ENCODE measurements around the gene SMYD1. TPM values are rescaled to one million over a fixed set of nuclear protein-coding genes. Genes with fewer than 3 reads are reported as not detected.

The SMYD1 gene
- total RNA-seq, 1 experiment from 2014 or later, result not detected

DNA sequence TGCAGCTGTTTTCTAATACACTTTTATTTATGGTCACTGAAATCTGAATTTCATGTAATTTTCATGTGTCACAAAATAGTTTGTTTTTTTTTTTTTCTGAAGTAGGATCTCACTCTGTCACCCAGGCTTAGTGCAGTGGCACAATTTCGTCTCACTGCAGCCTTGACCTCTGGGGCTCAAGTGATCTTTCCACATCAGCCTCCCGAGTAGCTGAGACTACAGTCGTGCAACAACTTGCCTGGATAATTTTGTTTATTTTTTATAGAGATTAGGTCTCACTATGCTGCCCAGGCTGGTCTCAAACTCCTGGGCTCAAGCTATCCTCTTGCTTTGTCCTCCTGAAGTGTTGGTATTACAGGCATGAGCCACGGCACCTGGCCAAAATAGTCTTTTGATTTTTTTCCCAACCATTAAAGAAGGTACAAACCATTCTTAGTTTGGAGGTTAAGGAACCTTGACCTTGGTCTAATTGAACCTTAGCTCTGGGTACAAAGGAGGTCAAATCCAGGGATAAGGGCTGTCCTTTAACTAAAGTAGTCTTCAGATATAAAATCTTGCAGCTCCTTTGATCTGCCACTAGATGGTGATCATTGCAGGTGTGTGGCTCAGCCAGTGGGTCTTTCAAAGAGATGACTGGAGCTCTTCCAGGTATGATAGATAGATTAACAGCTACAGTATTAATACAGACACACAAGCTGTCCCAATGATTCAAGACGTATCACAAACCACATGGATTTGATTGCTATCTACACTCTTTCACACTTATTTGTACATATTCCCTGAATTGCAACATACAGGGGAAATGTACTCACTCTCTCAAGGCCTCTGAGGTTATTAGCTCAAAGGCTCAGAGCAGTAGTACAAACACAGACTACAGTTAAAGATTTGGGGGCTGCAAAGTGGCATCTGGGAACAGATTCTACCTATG is 7.4 kb upstream of the SMYD1 start:
- CTCF ChIA-PET, result interaction anchor here (0.5 to 2.4 kb wide), 10 partner anchors 94 to 394 kb away, joined by 3 to 43 read pairs (median 3); no protein-coding TSS in a partner anchor
- Histone ChIP-seq H3K9me3 (ENCODE audit: control insufficient read depth, insufficient read depth, low read depth, low read length) (no peaks in the 10 kb centered on the region), H3K4me1 (ENCODE audit: control insufficient read depth, insufficient read depth, low read length) (peaks cover 4% of the 10 kb centered on the region; the same call in 1 of the 2 replicates), H3K36me3 (ENCODE audit: control insufficient read depth, insufficient read depth, low read length) (no peaks in the 10 kb centered on the region), H3K27ac (ENCODE audit: low read length) (no peak overlapping the region), H3K4me3 (ENCODE audit: low read depth in 2 of 2, low read length in 2 of 2) (no peak overlapping the region), H3K27me3 (ENCODE audit: control insufficient read depth, insufficient read depth, low read length) (no peaks in the 10 kb centered on the region)
- no peak for TF ChIP-seq SIN3A (IDR thresholded peaks at IDR 0.05; ENCODE audit: borderline replicate concordance, insufficient read depth, low read depth, low read length)
- TF ChIP-seq, protein P1, sequence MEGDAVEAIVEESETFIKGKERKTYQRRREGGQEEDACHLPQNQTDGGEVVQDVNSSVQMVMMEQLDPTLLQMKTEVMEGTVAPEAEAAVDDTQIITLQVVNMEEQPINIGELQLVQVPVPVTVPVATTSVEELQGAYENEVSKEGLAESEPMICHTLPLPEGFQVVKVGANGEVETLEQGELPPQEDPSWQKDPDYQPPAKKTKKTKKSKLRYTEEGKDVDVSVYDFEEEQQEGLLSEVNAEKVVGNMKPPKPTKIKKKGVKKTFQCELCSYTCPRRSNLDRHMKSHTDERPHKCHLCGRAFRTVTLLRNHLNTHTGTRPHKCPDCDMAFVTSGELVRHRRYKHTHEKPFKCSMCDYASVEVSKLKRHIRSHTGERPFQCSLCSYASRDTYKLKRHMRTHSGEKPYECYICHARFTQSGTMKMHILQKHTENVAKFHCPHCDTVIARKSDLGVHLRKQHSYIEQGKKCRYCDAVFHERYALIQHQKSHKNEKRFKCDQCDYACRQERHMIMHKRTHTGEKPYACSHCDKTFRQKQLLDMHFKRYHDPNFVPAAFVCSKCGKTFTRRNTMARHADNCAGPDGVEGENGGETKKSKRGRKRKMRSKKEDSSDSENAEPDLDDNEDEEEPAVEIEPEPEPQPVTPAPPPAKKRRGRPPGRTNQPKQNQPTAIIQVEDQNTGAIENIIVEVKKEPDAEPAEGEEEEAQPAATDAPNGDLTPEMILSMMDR (IDR thresholded peaks at IDR 0.05), result peak; percentile 87
- peak; percentile 51; the same call in 1 of the 2 replicates for ATAC-seq
- in situ Hi-C loops (cut with HindIII; ENCODE audit: low pct_unique_long_range_greater_than_20kb, low sequenced_read_pairs) (no loop called here), intact Hi-C loops (cut with micrococcal nuclease; ENCODE audit: unreplicated experiment) (loop anchor here (1.0 kb wide), 2 partner anchors 100 to 127 kb away; no protein-coding TSS in a partner anchor)
- POLR2A ChIA-PET, result interaction anchor here (0.5 to 1.1 kb wide), 3 partner anchors 100 to 655 kb away, joined by 3 to 9 read pairs (median 4); no protein-coding TSS in a partner anchor
- BruUV-seq (replicated peaks), result no TSS peak
- no peak for DNase-seq (ENCODE audit: low read depth, low spot score)

DNA sequence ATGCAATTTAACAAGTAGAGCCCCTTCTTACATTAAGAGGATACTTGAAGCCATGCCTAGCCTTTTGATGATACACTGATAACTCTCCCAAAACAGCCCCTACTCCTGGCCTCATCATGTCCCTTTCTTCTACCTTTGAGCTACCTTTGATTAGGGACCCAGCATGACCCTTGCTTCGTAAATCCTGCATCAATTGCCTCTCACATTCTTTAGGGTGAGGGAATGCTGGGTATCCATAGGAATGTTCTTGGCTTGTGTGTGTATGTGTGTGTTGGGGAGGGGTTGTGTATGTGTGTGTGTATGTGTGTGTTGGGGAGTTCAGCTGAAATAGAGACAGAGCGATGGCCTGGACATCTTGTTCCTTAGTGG is 6.7 kb upstream of the SMYD1 start:
- ATAC-seq (no peak), DNase-seq (ENCODE audit: low read depth, low spot score) (no peak)
- H3K9me3 ChIP-seq (ENCODE audit: control insufficient read depth, insufficient read depth, low read depth, low read length), result no peaks in the 10 kb centered on the region
- in situ Hi-C loops (cut with HindIII; ENCODE audit: low pct_unique_long_range_greater_than_20kb, low sequenced_read_pairs) (no loop called here), intact Hi-C loops (cut with micrococcal nuclease; ENCODE audit: unreplicated experiment) (loop anchor here (1.0 kb wide), 2 partner anchors 99 to 126 kb away; no protein-coding TSS in a partner anchor)
- TF ChIP-seq, protein P1 (IDR thresholded peaks at IDR 0.05), result no peak
- TF ChIP-seq POLR2AphosphoS5 (IDR thresholded peaks at IDR 0.05; ENCODE audit: low read depth, low read length) (no peak), SIN3A (IDR thresholded peaks at IDR 0.05; ENCODE audit: borderline replicate concordance, insufficient read depth, low read depth, low read length) (no peak), TCF7L2 (IDR thresholded peaks at IDR 0.05; ENCODE audit: low read depth, low read length) (no peak)
- TF ChIP-seq, protein P2, sequence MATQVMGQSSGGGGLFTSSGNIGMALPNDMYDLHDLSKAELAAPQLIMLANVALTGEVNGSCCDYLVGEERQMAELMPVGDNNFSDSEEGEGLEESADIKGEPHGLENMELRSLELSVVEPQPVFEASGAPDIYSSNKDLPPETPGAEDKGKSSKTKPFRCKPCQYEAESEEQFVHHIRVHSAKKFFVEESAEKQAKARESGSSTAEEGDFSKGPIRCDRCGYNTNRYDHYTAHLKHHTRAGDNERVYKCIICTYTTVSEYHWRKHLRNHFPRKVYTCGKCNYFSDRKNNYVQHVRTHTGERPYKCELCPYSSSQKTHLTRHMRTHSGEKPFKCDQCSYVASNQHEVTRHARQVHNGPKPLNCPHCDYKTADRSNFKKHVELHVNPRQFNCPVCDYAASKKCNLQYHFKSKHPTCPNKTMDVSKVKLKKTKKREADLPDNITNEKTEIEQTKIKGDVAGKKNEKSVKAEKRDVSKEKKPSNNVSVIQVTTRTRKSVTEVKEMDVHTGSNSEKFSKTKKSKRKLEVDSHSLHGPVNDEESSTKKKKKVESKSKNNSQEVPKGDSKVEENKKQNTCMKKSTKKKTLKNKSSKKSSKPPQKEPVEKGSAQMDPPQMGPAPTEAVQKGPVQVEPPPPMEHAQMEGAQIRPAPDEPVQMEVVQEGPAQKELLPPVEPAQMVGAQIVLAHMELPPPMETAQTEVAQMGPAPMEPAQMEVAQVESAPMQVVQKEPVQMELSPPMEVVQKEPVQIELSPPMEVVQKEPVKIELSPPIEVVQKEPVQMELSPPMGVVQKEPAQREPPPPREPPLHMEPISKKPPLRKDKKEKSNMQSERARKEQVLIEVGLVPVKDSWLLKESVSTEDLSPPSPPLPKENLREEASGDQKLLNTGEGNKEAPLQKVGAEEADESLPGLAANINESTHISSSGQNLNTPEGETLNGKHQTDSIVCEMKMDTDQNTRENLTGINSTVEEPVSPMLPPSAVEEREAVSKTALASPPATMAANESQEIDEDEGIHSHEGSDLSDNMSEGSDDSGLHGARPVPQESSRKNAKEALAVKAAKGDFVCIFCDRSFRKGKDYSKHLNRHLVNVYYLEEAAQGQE (IDR thresholded peaks at IDR 0.05; ENCODE audit: insufficient read depth in 1 of 2, low read depth in 2 of 2, low read length in 1 of 2), result no peak
- H3K27ac ChIP-seq (ENCODE audit: low read length), result no peak overlapping the region
- H3K36me3 ChIP-seq (ENCODE audit: control insufficient read depth, insufficient read depth, low read length), result no peaks in the 10 kb centered on the region
- no peaks in the 10 kb centered on the region for H3K27me3 ChIP-seq (ENCODE audit: control insufficient read depth, insufficient read depth, low read length)
- ChIA-PET POLR2A (interaction anchor here (0.6 kb wide), 1 partner anchor 654 kb away, joined by 4 read pairs; no protein-coding TSS in a partner anchor), CTCF (interaction anchor here (0.6 to 2.4 kb wide), 7 partner anchors 94 to 393 kb away, joined by 3 to 43 read pairs (median 3); no protein-coding TSS in a partner anchor)
- H3K4me3 ChIP-seq (ENCODE audit: low read depth in 2 of 2, low read length in 2 of 2), result no peak overlapping the region
- no TSS peak for BruUV-seq (replicated peaks)
- H3K4me1 ChIP-seq (ENCODE audit: control insufficient read depth, insufficient read depth, low read length), result peaks cover 4% of the 10 kb centered on the region; the same call in 1 of the 2 replicates

All from Panc1 (cell line).